Body of pancreas (tissue), 4 donors: ENCODE data around the gene IL17F. TPM values are rescaled to one million over a fixed set of nuclear protein-coding genes. Genes with fewer than 3 reads are reported as not detected.

Experiments used
- ATAC-seq: fragments of 150-250 bp; one replicate; pipeline ENCODE4 v1.9.1; 2016
- DNase-seq, 4 donors: peaks; one replicate each; pipeline ENCODE4 v3.0.0-alpha.2; 2019
- H3K27ac ChIP-seq, 4 donors: fragments of 200-600 bp; sonication (generic); 1 replicate in 3 of 4; 2 replicates in 1 of 4; pipeline versions ENCODE4 v1.5.1 to v1.6.1; 2016 to 2019; ENCODE audit warnings: mild to moderate bottlenecking in 1 of 4, mixed read lengths in 1 of 4, moderate library complexity in 1 of 4
- H3K27me3 ChIP-seq, 2 donors: fragments of 200-600 bp; sonication (generic); one replicate each; pipeline ENCODE4 v1.6.0; 2016; ENCODE audit warnings: mild to moderate bottlenecking in 1 of 2
- H3K36me3 ChIP-seq, 2 donors: fragments of 200-600 bp; sonication (generic); replicated peaks in 1 of 2; 2 replicates each; pipeline ENCODE4 v1.5.1; 2016; ENCODE audit warnings: low read depth in 2 of 2; ENCODE audit not compliant: insufficient read depth in 1 of 2
- H3K4me1 ChIP-seq: fragments of 200-600 bp; sonication (generic); one replicate; pipeline ENCODE4 v1.6.0; 2016
- H3K4me3 ChIP-seq, 2 donors: fragments of 200-600 bp; sonication (generic); 1 replicate in 1 of 2; 2 replicates in 1 of 2; pipeline ENCODE4 v1.5.1; 2016 to 2019
- H3K9me3 ChIP-seq, 3 donors: fragments of 200-600 bp; sonication (generic); 1 replicate in 2 of 3; 2 replicates in 1 of 3; pipeline ENCODE4 v1.5.1; 2016
- CTCF ChIP-seq, 7 experiments: fragments of 450-650 bp in 4 of 7; fragments of 200-600 bp in 3 of 7; sonication (generic) in 3 of 7; IDR thresholded peaks; one replicate each; pipeline ENCODE4 v1.5.1; 2016 to 2019; ENCODE audit warnings: antibody characterized with exemption in 7 of 7
- POLR2A ChIP-seq, 3 donors: fragments of 450-650 bp; IDR thresholded peaks; one replicate each; pipeline ENCODE4 v1.6.1; 2016; ENCODE audit warnings: antibody characterized with exemption in 3 of 3, mild to moderate bottlenecking in 2 of 3
- WGBS, 2 donors: methylation state at CpG; one replicate each; pipeline ENCODE4 v1.1.5; 2017; 5-methylcytosine and 5-hydroxymethylcytosine counted together
- intact Hi-C: fragments of 100-400 bp; cut with DNase I; formaldehyde crosslinking; loops from one replicate; pipeline ENCODE4 v1.15.1; 2023
- total RNA-seq, 2 donors: library from RNA; depleted of rRNA; stranded (reverse); fragments of >200 nt; gene quantifications; one replicate each; pipeline ENCODE4 v1.1.0, GENCODE V29; 2016

The IL17F gene
- total RNA-seq, 2 donors from 2014 or later: not detected

GRCh38 chr6:52233975-52234823, 10.1 kb downstream of the IL17F start:
- Histone ChIP-seq H3K4me1 (peaks cover 8% of the 10 kb centered on the region), H3K4me3 (no peak overlapping the region), H3K27ac (no peak overlapping the region), H3K27me3 (no peaks in the 10 kb centered on the region), H3K36me3 (no peaks in the 10 kb centered on the region), H3K9me3 (no peaks in the 10 kb centered on the region)
- ATAC-seq (peak; percentile 90), DNase-seq (peak; percentile 44 to 53 (median 52))
- intact Hi-C loops: no loop called here
- TF ChIP-seq CTCF (IDR thresholded peaks at IDR 0.05) (peak in 6 of 7 experiments; percentile 34 to 65 (median 60)), POLR2A (IDR thresholded peaks at IDR 0.05) (no peak)
- 25 to 30% methylated on average over 15 of the region's 15 CpGs for WGBS, 2 donors

- ATAC-seq: no peak
- DNase-seq: no peak
- Histone ChIP-seq H3K4me1 (peaks cover 8% of the 10 kb centered on the region), H3K27ac (no peak overlapping the region), H3K36me3 (no peaks in the 10 kb centered on the region), H3K4me3 (no peak overlapping the region), H3K9me3 (no peaks in the 10 kb centered on the region), H3K27me3 (no peaks in the 10 kb centered on the region)
- WGBS, 2 donors: 49 to 52% methylated on average over 4 of the region's 4 CpGs
- TF ChIP-seq POLR2A (IDR thresholded peaks at IDR 0.05) (no peak), CTCF (IDR thresholded peaks at IDR 0.05) (no peak)
- intact Hi-C loops: no loop called here
Measured at GRCh38 chr6:52233005-52233404, 11.3 kb downstream of the IL17F start.

GRCh38 chr6:52231406-52232127, 12.7 kb downstream of the IL17F start:
- H3K4me3 ChIP-seq: no peak overlapping the region
- DNase-seq: no peak
- H3K27me3 ChIP-seq: no peaks in the 10 kb centered on the region
- H3K4me1 ChIP-seq: peaks cover 8% of the 10 kb centered on the region
- no peaks in the 10 kb centered on the region for H3K9me3 ChIP-seq
- no peak for TF ChIP-seq CTCF (IDR thresholded peaks at IDR 0.05)
- no peak for TF ChIP-seq POLR2A (IDR thresholded peaks at IDR 0.05)
- WGBS, 2 donors: 78% methylated on average over 8 of the region's 8 CpGs
- no peak for ATAC-seq
- intact Hi-C loops: no loop called here
- H3K36me3 ChIP-seq: no peaks in the 10 kb centered on the region
- no peak overlapping the region for H3K27ac ChIP-seq

GRCh38 chr6:52230685-52231084, 13.6 kb downstream of the IL17F start:
- H3K4me3 ChIP-seq: no peak overlapping the region
- no peaks in the 10 kb centered on the region for H3K36me3 ChIP-seq
- no peak overlapping the region for H3K27ac ChIP-seq
- H3K4me1 ChIP-seq: peaks cover 8% of the 10 kb centered on the region
- no peak for TF ChIP-seq POLR2A (IDR thresholded peaks at IDR 0.05)
- no peak for TF ChIP-seq CTCF (IDR thresholded peaks at IDR 0.05)
- DNase-seq (no peak), ATAC-seq (no peak)
- WGBS, 2 donors: 65 to 69% methylated on average over 1 of the region's 1 CpG
- no peaks in the 10 kb centered on the region for H3K9me3 ChIP-seq
- intact Hi-C loops: no loop called here
- H3K27me3 ChIP-seq: no peaks in the 10 kb centered on the region
